Inferior parietal cortex (tissue), 1 donor: ENCODE data around the gene EXOSC2.

Experiments used
- DNase-seq: peaks from one replicate; pipeline ENCODE4 v3.0.0-alpha.2; 2016; ENCODE audit errors: extremely low spot score

EXOSC2 gene

GRCh38 chr9:130738281-130738680 is 44.7 kb downstream of the EXOSC2 start:
- no peak for DNase-seq

DNA sequence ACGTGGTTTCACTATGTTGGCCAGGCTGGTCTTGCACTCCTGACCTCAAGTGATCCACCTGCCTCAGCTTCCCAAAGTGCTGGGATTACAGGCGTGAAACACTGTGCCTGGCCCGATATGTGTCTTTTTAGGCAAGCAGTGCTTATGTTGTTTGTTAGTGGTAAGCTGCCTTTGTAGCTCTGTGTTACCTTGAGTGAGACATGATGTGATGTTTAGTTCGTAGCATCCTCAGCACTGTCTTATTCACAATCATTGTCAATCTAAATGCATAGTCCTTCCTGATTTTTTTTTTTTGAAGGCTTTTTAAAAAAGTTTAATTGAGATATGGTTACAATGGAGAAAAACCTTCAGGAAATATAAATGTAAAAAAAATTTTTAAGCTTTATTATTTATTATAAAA is 45.5 kb downstream of the EXOSC2 start:
- DNase-seq, result no peak

DNA sequence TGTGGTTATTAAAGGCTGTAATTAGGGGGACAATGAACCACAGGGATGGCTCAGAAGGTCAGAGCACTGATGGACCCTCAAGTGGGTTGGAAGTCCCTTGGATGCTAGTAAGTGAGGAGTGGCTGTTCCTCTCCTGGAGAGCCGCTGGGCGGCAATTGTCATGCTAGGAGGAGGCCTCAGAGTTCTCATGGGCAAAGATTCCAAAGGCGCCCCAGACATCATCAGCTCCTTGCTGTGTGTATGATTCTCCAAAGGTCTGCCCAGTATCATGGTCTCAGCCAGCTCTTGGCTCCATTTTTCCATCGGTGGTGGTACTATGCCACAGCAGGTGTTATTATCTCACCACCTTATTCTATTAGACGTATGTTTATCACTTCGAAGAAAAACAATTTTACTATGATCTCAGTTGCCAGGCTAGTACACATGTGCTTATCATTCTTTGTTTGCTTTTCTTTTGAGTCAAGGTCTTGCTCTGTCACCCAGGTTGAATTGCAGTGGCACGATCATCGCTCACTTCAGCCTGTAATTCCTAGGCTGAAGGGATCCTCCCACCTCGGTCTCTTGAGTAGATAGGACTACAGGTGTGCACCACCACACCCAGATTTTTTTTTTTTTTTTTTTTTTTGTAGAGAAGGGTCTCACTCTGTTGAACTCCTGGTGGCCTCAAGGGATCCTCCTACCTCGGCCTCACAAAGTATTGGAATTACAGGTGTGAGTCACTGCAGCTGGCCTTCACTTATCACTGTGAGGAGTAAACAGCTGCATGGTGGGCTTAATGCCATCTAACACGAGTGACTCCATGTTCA is 46.8 kb downstream of the EXOSC2 start:
- DNase-seq, result no peak

GRCh38 chr9:130741024-130741305 is 47.4 kb downstream of the EXOSC2 start:
- DNase-seq, result no peak

DNA sequence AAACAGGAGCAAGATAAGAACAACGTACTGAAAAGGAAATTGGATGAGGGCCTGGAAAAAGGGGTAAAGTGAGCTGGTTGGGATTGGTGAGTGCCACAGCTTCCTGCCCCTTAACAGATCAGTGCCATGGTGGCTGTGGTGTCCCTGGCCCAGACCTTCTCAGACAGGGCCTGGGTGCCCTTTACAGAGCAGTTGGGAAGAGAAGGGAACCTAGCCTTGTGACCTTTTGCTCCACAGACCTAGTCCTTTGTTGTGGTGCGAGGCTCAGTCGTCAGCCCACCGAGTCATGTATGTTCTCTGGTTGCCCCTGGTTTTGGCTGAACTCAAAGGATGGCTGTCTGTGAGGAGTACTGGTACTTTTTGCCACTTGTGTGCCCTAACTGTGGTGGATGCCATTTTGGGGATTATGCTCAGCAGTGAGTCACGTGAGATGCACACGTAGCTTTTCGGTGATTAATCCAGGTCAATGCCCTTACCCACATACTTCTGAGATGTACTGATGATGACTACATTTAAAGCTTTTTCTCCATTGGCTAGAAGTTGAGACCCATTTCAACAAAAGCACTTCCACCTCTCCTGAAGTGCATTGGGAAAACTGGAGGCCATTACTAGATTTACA is 48.4 kb downstream of the EXOSC2 start:
- DNase-seq, result no peak

- DNase-seq, result no peak
These were observed 50.1 kb downstream of the EXOSC2 start for GRCh38 chr9:130743656-130744055.

DNA sequence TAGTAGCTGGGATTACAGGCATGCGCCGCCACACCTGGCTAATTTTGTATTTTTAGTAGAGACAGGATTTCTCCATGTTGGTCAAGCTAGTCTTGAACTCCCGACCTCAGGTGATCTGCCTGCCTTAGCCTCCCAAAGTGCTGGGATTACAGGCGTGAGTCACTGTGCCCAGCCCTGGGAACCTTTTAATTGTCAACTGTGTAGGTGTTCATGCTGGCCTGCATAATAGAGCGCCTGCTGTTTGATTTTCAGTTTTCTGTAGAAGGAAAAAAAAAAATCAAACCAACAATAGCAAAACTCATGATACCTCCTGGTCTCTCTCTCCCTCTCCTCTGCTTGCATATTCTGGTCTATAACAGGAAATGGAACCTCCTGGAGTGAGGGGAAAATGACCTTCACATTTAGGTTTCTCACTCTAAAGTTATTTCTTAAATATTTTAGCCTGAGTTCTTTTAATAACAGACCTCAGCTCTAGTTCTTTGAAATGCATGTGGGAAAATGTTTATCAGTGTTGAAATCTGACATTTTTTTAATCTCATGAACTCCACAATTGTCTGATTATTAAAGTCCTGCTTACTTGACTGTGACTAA is 51.7 kb downstream of the EXOSC2 start:
- no peak for DNase-seq

GRCh38 chr9:130745829-130746228 is 52.2 kb downstream of the EXOSC2 start:
- DNase-seq, result no peak

- DNase-seq, result no peak
These were observed 53.0 kb downstream of the EXOSC2 start for GRCh38 chr9:130746434-130747212.

GRCh38 chr9:130751631-130752355 is 58.2 kb downstream of the EXOSC2 start:
- DNase-seq, result no peak
